PC-9 (cell line): ENCODE results near the gene ASB5.

Experiments used
- CTCF ChIP-seq: fragments of 200-600 bp; sonication (generic); conservative IDR thresholded peaks from 2 replicates; pipeline ENCODE4 v1.6.1; 2017; ENCODE audit warnings: mixed run types, antibody characterized with exemption, mild to moderate bottlenecking, moderate library complexity
- EZH2 ChIP-seq: fragments of 200-600 bp; sonication (generic); IDR thresholded peaks from 2 replicates; pipeline ENCODE4 v1.8.0; 2017; ENCODE audit warnings: antibody characterized with exemption, low read depth

- no peak for TF ChIP-seq CTCF
- TF ChIP-seq EZH2: no peak
Measured at GRCh38 chr4:176271749-176272148, 2.7 kb upstream of the ASB5 start.
